ENCODE data around the gene EYA2. TPM values are rescaled to one million over a fixed set of nuclear protein-coding genes. Genes with fewer than 3 reads are reported as not detected.

EYA2 gene
- total RNA-seq, 4 donors from 2014 or later = 2.0 to 11.0 (median 5.6) TPM

- Histone ChIP-seq H3K27ac (no peak overlapping the region), H3K4me3 (no peak overlapping the region), H3K4me1 (no peaks in the 10 kb centered on the region), H3K36me3 (no peaks in the 10 kb centered on the region), H3K27me3 (no peaks in the 10 kb centered on the region), H3K9me3 (no peaks in the 10 kb centered on the region)
- intact Hi-C loops (cut with DNase I; ENCODE audit: low total_unique reads) = no loop called here
- no peak for TF ChIP-seq POLR2A (IDR thresholded peaks at IDR 0.05)
- TF ChIP-seq, protein P1, sequence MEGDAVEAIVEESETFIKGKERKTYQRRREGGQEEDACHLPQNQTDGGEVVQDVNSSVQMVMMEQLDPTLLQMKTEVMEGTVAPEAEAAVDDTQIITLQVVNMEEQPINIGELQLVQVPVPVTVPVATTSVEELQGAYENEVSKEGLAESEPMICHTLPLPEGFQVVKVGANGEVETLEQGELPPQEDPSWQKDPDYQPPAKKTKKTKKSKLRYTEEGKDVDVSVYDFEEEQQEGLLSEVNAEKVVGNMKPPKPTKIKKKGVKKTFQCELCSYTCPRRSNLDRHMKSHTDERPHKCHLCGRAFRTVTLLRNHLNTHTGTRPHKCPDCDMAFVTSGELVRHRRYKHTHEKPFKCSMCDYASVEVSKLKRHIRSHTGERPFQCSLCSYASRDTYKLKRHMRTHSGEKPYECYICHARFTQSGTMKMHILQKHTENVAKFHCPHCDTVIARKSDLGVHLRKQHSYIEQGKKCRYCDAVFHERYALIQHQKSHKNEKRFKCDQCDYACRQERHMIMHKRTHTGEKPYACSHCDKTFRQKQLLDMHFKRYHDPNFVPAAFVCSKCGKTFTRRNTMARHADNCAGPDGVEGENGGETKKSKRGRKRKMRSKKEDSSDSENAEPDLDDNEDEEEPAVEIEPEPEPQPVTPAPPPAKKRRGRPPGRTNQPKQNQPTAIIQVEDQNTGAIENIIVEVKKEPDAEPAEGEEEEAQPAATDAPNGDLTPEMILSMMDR (IDR thresholded peaks at IDR 0.05) = no peak
- no peak for DNase-seq
Measured at GRCh38 chr20:47028487-47028886, 133.8 kb downstream of the EYA2 start.

- Histone ChIP-seq H3K36me3 (no peaks in the 10 kb centered on the region), H3K4me3 (no peak overlapping the region), H3K4me1 (no peaks in the 10 kb centered on the region), H3K27me3 (no peaks in the 10 kb centered on the region), H3K9me3 (no peaks in the 10 kb centered on the region), H3K27ac (no peak overlapping the region)
- no peak for DNase-seq
- intact Hi-C loops (cut with DNase I; ENCODE audit: low total_unique reads) = no loop called here
- no peak for TF ChIP-seq POLR2A (IDR thresholded peaks at IDR 0.05)
- TF ChIP-seq, protein P1 (IDR thresholded peaks at IDR 0.05) = no peak
Measured at GRCh38 chr20:47029845-47030244, 135.2 kb downstream of the EYA2 start.

DNA sequence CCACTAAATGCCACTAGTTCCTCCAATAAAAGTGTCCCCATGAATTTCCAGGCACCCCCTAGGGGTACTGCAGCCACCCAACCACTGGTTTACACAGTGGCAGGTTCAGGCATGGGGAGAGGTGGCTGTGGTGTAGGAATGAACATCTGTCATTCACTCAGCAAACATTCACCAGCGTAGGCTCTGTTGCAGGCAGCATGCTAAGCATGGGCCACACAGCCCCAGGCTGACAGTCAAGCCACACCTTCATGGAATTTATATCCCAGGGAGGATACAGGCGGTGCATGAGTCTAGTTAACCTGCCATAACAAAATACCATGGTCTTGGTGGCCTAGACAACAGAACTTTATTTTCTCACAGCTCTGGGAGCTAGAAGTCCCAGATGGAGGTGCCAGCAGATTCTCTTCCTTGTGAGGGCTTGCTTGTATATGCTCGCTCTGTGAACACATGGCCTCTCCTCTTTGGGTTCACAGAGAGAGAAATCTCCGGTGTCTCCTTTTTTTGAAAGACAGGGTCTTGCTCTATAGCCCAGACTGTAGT, 135.7 kb downstream of the EYA2 start:
- Histone ChIP-seq H3K27me3 (no peaks in the 10 kb centered on the region), H3K9me3 (no peaks in the 10 kb centered on the region), H3K4me1 (no peaks in the 10 kb centered on the region), H3K36me3 (no peaks in the 10 kb centered on the region), H3K4me3 (no peak overlapping the region), H3K27ac (no peak overlapping the region)
- TF ChIP-seq, protein P1 (IDR thresholded peaks at IDR 0.05) = no peak
- intact Hi-C loops (cut with DNase I; ENCODE audit: low total_unique reads) = no loop called here
- DNase-seq = no peak

DNA sequence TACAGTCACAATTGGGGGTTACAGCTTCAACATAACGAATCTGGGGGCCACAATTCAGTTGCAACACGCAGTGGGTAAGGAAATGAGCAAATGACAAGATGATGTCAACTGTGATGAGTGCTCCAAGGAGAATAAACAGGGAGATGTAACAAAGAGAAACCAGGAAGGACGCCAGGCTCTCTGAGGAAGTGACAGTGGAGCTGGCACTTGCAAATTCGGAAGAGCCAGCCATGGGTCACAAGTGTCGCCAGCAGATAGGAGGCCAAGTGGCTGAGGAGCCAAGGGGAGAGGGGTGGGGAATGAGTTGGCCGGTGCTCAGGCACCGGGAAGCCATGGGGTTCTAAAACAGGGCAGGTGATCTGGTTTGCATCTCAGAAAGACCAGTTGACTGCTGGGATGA, 136.4 kb downstream of the EYA2 start:
- no peak for DNase-seq
- H3K27ac ChIP-seq = no peak overlapping the region
- H3K36me3 ChIP-seq = no peaks in the 10 kb centered on the region
- H3K27me3 ChIP-seq = no peaks in the 10 kb centered on the region
- no peaks in the 10 kb centered on the region for H3K4me1 ChIP-seq
- intact Hi-C loops (cut with DNase I; ENCODE audit: low total_unique reads) = no loop called here
- TF ChIP-seq, protein P1 (IDR thresholded peaks at IDR 0.05) = no peak
- TF ChIP-seq POLR2A (IDR thresholded peaks at IDR 0.05) = no peak
- H3K9me3 ChIP-seq = no peaks in the 10 kb centered on the region
- H3K4me3 ChIP-seq = no peak overlapping the region

DNA sequence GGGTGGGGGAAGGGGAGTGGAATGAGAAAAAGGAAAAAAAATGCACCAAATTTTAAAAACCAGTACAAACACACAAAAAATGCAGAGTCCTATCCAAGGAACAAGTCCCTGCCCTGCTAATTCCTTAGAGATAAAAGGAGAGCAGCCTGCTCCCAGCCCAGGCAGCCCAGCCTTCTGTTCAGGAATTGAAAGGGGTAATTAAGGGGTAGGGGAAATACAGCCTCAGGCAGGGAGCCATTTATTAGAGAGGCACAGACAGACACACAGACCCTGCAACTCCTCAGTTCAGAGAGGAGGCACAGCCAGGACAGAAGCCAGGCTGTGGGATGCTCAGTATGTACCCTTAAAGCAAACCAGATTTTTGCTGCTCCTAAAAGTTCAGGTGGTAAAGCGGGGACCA, 137.2 kb downstream of the EYA2 start:
- Histone ChIP-seq H3K27ac (no peak overlapping the region), H3K4me1 (no peaks in the 10 kb centered on the region), H3K9me3 (no peaks in the 10 kb centered on the region), H3K4me3 (no peak overlapping the region), H3K36me3 (no peaks in the 10 kb centered on the region), H3K27me3 (no peaks in the 10 kb centered on the region)
- no peak for DNase-seq
- intact Hi-C loops (cut with DNase I; ENCODE audit: low total_unique reads) = no loop called here
- no peak for TF ChIP-seq POLR2A (IDR thresholded peaks at IDR 0.05)
- TF ChIP-seq, protein P1 (IDR thresholded peaks at IDR 0.05) = no peak
